Erythroblast (primary cell): Measurements from ENCODE around the gene RCOR3.

Experiments used
- GATA1 ChIP-seq: IDR thresholded peaks from 2 replicates; pipeline ENCODE4 v1.6.1; 2011; ENCODE audit warnings: low read depth, mild to moderate bottlenecking, control low read depth, low read length, moderate library complexity
- POLR2A ChIP-seq: IDR thresholded peaks from 2 replicates; pipeline ENCODE4 v1.6.1; 2011; ENCODE audit warnings: mild to moderate bottlenecking, low read length

- TF ChIP-seq POLR2A: no peak
- TF ChIP-seq GATA1: no peak
Observed at GRCh38 chr1:211352465-211352864, 93.3 kb downstream of the RCOR3 start.
